GM19193 (cell line): ENCODE results near the gene GSK3A.
A peak's percentile ranks its signal among the peaks of the same experiment; 100 is the strongest.

Experiments used
- POLR2A ChIP-seq: IDR thresholded peaks from 4 replicates; pipeline ENCODE4 v1.6.1; 2011; ENCODE audit not compliant: insufficient read depth, insufficient read length; ENCODE audit errors: extremely low read depth

The GSK3A gene

DNA sequence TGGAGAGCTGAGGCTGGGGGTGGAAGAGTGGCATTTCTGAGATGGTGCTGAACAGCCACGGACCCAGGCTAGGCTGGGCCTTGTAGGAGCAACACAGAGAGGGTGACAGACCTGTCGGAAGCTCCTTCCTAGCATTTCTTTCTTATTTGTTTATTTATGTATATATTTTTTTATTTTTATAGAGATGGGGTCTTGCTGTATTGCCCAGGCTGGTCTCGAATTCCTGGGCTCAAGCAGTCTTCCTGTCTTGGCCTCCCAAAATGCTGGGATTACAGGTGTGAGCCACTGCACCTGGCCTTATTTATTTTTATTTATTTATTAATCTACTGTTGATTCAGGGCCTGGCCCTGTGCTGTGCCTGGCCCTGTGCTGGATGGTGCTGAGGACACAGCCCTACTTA is 33.1 kb upstream of the GSK3A start:
- TF ChIP-seq POLR2A: no peak

- no peak for TF ChIP-seq POLR2A
Observed at GRCh38 chr19:42275103-42275502, 32.7 kb upstream of the GSK3A start.

DNA sequence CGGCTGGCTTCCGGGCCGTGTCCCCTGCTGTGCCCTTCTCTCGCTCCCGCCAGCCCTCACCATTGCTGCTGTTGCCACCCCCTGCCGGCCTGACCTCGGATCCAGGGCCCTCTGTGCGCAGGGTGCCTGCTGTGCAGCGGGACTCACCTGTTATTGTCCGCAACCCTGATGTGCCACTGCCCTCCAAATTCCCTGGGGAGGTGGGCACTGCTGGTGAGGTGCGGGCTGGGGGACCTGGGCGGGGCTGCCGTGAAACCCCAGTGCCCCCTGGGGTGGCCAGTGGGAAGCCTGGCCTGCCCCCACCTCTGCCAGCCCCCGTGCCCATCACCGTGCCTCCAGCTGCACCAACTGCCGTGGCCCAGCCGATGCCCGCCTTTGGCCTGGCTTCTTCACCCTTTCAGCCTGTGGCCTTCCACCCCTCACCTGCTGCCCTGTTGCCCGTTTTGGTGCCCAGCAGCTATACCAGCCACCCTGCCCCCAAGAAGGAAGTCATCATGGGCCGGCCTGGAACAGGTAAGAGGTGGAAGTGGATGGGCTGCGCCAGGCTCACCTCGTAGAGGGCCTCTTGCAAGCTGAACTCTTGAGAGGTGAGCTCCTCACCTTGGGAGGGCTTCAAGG is 31.8 kb upstream of the GSK3A start:
- no peak for TF ChIP-seq POLR2A

GRCh38 chr19:42273407-42274064 is 31.1 kb upstream of the GSK3A start:
- no peak for TF ChIP-seq POLR2A

DNA sequence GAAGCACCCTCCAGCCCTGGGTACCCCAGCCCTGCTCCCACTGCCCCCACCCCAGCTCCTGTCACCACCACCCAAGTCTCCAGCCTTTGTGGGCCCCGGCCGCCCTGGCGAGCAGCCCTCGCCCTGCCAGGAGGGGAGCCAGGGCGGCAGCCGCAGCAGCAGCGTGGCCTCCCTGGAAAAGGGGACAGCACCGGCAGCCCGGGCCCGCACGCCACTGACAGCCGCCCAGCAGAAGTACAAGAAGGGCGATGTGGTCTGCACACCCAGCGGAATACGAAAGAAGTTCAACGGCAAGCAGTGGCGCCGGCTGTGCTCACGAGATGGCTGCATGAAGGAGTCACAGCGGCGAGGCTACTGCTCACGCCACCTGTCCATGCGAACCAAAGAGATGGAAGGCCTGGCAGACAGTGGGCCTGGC is 30.6 kb upstream of the GSK3A start:
- no peak for TF ChIP-seq POLR2A

- TF ChIP-seq POLR2A: no peak
Observed at GRCh38 chr19:42272535-42272897, 30.1 kb upstream of the GSK3A start.

DNA sequence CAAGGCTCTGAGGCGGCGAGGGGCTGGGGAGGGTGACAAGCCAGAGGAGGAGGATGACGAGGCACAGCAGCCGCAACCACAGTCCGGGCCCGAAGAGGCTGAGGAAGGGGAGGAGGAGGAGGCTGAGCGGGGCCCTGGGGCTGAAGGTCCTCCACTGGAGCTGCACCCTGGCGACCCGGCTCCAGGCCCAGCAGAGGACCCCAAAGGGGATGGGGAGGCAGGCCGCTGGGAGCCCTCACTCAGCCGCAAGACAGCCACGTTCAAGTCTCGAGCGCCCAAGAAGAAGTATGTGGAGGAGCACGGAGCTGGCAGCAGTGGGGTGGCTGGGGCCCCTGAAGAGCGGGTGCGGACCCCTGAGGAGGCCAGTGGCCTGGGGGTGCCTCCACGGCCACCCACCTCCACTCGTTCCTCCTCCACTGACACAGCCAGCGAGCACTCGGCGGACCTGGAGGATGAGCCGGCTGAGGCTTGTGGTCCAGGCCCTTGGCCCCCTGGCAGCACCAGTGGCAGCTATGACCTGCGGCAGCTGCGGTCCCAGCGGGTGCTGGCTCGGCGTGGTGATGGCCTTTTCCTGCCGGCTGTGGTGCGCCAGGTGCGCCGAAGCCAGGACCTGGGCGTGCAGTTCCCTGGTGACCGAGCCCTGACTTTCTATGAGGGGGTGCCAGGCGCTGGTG is 29.6 kb upstream of the GSK3A start:
- no peak for TF ChIP-seq POLR2A

DNA sequence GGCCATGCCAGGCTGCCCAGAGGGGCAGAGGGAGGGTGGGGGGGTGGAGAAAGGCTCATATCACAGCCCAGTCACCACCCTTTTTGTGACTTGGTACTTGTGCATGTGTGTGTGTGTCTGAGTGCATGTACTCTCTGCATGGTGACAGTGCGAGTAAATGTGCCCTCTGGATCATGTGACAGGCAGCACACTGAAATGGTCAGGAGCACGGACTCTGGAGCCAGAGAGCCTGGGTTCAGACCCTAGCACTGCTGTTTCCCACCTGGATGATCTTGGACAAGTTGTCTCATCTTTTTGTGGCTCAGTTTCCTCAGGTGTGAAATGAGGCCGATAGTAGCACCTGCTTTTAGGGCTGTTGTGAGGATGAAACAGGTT is 28.6 kb upstream of the GSK3A start:
- TF ChIP-seq POLR2A: no peak

GRCh38 chr19:42270346-42271044 is 28.1 kb upstream of the GSK3A start:
- peak; percentile 61 for TF ChIP-seq POLR2A

DNA sequence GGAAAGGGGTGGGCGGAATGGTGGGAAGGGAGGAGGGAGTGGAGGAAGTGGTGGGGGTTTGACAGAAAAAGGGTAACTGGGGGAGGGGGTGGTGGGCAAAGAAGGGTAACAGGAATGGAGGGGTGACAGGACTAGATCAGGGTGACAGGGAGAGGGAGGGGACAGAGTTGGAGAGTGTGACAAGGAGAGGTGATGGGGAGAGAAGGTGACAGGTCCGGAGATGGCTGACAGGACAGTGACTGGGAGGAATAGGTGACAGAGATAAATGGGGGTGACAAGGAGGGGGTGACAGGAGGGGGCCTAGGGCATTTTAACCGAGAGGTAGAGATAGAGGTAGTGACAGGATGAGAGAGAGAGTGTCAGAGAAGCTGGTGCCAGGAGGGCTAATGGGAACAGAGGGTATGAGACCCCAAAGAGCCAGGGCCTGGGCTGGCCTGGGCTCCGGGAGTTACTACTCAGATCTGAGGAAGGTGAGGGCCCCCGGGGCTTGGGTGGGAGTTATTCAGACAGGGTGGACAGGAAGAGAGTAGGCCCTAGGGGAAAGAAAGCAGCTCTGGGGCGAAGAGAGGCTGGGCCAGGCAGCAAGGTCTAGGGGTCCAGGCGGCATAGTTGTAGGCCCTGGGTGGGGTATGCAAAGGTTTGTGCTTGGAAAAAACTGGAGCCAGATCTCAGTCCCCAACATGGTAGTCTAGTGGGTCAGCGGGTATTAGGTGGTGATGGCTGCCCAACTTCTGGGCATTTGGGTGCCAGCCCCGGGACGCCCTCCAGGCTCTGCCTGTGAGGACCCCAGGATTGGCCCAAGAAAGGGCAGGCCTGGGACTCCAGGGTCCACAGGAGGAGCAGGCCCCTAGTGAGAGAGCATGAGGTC is 27.3 kb upstream of the GSK3A start:
- no peak for TF ChIP-seq POLR2A

DNA sequence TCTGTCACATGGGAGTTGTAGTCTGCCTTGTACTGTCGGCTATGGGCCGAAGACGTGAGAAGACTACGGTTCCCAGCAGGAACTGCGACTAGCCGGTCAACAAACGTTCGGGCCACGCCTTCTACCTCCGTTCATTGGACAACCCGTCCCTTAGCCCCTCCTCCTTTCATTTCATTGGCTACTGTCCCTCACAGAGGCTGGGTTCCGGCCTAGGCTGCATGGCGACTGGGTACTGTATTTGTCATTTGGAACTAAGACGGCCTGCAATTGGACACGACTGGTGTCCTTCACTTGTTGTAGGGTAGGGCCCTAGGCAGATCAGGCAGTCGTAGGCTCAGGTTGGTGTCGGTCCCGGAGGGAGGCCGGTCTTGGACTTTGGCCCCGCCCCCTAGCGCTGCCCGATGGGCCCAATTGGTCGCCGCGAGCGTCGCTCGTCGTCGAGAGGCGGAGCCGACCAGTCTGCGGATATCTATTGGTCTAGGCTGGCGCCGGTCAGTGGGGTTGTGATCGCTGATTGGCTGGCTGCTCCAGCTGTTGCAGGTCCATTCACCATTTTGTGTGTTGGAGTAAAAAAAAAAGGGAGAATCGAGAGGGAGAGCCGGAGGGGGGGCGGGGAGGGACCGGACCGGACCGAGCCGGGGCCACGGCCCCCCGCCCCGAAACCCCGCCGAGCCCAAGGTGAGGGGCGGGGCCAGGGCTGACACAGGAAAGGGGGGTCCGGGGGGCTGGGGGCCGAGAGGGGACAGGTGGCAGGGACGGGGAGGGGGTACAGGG is 26.5 kb upstream of the GSK3A start, which contains the start of gene CIC:
Gene CIC (plus strand): TSS at position 549 of the 774 bp plus-strand sequence. CDS start 2,532 bp downstream, outside the sequence.
- TF ChIP-seq POLR2A: no peak

GRCh38 chr19:42268142-42268703 is 25.8 kb upstream of the GSK3A start:
- TF ChIP-seq POLR2A: peak; percentile 55

DNA sequence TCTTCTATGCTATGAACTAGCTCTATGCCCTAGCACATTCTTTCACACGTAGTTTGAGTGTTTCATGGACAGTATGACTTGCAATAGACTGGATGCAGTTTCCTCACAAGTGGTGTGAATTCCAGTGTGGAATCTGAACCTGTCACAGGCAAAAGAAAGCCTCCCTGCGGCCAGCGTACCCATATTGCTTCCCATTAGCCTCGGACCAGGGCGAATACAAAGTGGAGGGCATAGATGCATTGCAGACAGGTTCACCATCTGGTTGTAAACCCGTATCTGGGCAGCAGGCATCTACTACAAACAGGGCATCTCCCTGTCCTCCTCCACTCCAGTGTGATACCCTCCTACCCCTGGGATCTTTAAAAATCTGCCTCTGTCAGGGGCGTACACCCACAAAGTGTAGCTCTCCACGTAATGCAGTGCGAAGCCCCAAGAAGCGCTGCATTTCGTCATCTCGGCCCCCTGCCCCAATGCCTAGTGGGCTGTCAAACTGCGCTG is 25.3 kb upstream of the GSK3A start:
- TF ChIP-seq POLR2A: no peak
